ENCODE measurements around the gene OR6Q1.

The OR6Q1 gene

GRCh38 chr11:58028687-58029411 lies 1.9 kb upstream of the OR6Q1 start:
- no peak for DNase-seq (ENCODE audit: low read depth)
- H3K4me3 ChIP-seq (ENCODE audit: low read depth, low read length), result no peak overlapping the region
- TF ChIP-seq, protein P1, sequence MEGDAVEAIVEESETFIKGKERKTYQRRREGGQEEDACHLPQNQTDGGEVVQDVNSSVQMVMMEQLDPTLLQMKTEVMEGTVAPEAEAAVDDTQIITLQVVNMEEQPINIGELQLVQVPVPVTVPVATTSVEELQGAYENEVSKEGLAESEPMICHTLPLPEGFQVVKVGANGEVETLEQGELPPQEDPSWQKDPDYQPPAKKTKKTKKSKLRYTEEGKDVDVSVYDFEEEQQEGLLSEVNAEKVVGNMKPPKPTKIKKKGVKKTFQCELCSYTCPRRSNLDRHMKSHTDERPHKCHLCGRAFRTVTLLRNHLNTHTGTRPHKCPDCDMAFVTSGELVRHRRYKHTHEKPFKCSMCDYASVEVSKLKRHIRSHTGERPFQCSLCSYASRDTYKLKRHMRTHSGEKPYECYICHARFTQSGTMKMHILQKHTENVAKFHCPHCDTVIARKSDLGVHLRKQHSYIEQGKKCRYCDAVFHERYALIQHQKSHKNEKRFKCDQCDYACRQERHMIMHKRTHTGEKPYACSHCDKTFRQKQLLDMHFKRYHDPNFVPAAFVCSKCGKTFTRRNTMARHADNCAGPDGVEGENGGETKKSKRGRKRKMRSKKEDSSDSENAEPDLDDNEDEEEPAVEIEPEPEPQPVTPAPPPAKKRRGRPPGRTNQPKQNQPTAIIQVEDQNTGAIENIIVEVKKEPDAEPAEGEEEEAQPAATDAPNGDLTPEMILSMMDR (IDR thresholded peaks at IDR 0.05; ENCODE audit: low read depth, low read length, missing control alignments), result no peak

GRCh38 chr11:58034471-58034870 lies 3.7 kb downstream of the OR6Q1 start:
- DNase-seq (ENCODE audit: low read depth), result no peak
- TF ChIP-seq, protein P1 (IDR thresholded peaks at IDR 0.05; ENCODE audit: low read depth, low read length, missing control alignments), result no peak
- H3K4me3 ChIP-seq (ENCODE audit: low read depth, low read length), result no peak overlapping the region

GRCh38 chr11:58039589-58039988 lies 8.8 kb downstream of the OR6Q1 start:
- TF ChIP-seq, protein P1 (IDR thresholded peaks at IDR 0.05; ENCODE audit: low read depth, low read length, missing control alignments), result no peak
- DNase-seq (ENCODE audit: low read depth), result no peak

DNA sequence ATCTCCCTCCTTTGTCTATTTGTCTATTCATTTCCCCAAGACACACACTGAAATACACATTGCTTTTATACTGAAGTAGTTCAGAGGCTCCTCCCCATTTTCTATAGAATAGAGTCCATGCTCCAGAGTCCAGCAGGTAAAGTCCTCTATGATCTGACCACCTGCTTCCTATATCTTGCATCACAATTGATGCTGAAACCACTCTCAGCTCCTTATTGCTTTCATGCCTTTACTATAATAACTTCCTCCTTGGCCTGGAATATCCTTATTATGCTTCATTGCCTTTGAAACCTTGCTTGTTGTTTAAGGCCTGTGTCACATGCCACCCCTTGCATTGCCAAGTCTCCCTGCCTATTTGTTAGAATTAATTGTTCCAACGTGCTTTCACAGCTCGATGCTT lies 12.6 kb downstream of the OR6Q1 start:
- no peak for DNase-seq (ENCODE audit: low read depth)
- TF ChIP-seq, protein P1 (IDR thresholded peaks at IDR 0.05; ENCODE audit: low read depth, low read length, missing control alignments), result no peak
- H3K4me3 ChIP-seq (ENCODE audit: low read depth, low read length), result no peak overlapping the region

More at GRCh38 chr11:58039589-58039988, 8.8 kb downstream of the OR6Q1 start:
- no peak overlapping the region for H3K4me3 ChIP-seq (ENCODE audit: low read depth, low read length)

- no peak for DNase-seq (ENCODE audit: low read depth)
- no peak overlapping the region for H3K4me3 ChIP-seq (ENCODE audit: low read depth, low read length)
- TF ChIP-seq, protein P1 (IDR thresholded peaks at IDR 0.05; ENCODE audit: low read depth, low read length, missing control alignments), result no peak
Measured at GRCh38 chr11:58046231-58046630, 15.5 kb downstream of the OR6Q1 start.

DNA sequence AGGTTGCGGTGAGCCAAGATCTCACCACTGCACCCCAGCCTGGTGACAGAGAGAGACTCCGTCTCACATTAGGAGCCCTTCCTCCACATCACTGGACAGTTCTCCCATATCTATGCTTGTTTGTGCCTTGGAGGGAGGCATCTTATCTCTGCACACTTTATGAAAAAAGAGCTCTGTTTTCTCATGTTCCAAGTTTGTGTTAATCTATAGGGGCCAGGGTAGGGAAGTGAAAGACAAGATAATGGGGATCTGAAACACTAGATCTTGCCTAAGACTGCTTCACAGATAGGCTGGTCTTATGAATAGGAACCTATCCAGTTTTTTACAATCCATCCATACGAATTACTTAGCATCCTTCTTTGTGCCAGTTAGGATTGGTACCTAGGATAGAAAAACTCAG lies 17.1 kb downstream of the OR6Q1 start:
- no peak for DNase-seq (ENCODE audit: low read depth)
- no peak overlapping the region for H3K4me3 ChIP-seq (ENCODE audit: low read depth, low read length)
- TF ChIP-seq, protein P1 (IDR thresholded peaks at IDR 0.05; ENCODE audit: low read depth, low read length, missing control alignments), result no peak

Measured in GM12864 (cell line).